ENCODE results near the gene BCAT1.

DNA sequence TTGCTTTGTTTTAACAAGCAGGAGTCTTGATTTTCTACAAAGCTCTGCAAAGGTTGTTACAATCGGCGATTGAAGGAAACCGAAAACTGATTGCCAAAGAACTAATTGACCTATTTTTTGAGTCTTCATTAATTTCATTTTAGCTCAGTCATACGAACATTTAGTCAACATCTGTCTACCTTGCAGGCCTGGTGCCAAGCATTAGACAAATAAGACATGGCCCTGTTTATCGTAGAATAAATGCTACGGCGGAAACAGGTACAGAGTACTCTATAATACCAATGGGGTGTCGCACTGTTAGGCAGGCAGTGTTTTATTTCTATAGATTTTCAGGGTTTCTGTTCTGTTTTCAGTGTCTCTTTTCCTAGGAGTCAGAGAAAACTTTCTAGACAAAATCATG lies 171.5 kb downstream of the BCAT1 start:
- TF ChIP-seq, protein P1, sequence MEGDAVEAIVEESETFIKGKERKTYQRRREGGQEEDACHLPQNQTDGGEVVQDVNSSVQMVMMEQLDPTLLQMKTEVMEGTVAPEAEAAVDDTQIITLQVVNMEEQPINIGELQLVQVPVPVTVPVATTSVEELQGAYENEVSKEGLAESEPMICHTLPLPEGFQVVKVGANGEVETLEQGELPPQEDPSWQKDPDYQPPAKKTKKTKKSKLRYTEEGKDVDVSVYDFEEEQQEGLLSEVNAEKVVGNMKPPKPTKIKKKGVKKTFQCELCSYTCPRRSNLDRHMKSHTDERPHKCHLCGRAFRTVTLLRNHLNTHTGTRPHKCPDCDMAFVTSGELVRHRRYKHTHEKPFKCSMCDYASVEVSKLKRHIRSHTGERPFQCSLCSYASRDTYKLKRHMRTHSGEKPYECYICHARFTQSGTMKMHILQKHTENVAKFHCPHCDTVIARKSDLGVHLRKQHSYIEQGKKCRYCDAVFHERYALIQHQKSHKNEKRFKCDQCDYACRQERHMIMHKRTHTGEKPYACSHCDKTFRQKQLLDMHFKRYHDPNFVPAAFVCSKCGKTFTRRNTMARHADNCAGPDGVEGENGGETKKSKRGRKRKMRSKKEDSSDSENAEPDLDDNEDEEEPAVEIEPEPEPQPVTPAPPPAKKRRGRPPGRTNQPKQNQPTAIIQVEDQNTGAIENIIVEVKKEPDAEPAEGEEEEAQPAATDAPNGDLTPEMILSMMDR (IDR thresholded peaks at IDR 0.05) = no peak
- TF ChIP-seq POLR2A (IDR thresholded peaks at IDR 0.05) = no peak
